Epithelial cell of esophagus (primary cell): ENCODE measurements around the gene LETMD1.

Experiments used
- DNase-seq: peaks from one replicate; pipeline ENCODE4 v3.0.0; 2010; ENCODE audit warnings: low read depth
- H3K4me3 ChIP-seq: 2 replicates; pipeline ENCODE4 v1.5.1; 2011; ENCODE audit warnings: mild to moderate bottlenecking, low read length, control low read depth
- CTCF ChIP-seq: IDR thresholded peaks from 2 replicates; pipeline ENCODE4 v1.5.1; 2011; ENCODE audit warnings: low read depth, mild to moderate bottlenecking, low read length, control low read depth, inconsistent platforms; ENCODE audit not compliant: insufficient read depth; ENCODE audit errors: missing control alignments

The LETMD1 gene

GRCh38 chr12:51047655-51048540, at the start of gene LETMD1:
TSS of gene LETMD1 (plus strand) at chr12:51048327. CDS start at chr12:51048357, 30 bp downstream.
- H3K4me3 ChIP-seq = peak within 1 kb of the TSS; percentile 91
- peak; percentile 80 for TF ChIP-seq CTCF

GRCh38 chr12:50999093-50999492, 49.0 kb upstream of the LETMD1 start:
- TF ChIP-seq CTCF = no peak
- no peak overlapping the region for H3K4me3 ChIP-seq
- DNase-seq = no peak

More at GRCh38 chr12:51047655-51048540, at the start of gene LETMD1:
- peak; percentile 100 for DNase-seq

GRCh38 chr12:51000245-51000644, 47.9 kb upstream of the LETMD1 start:
- TF ChIP-seq CTCF = no peak
- DNase-seq = peak; percentile 36

GRCh38 chr12:51001799-51002198, 46.3 kb upstream of the LETMD1 start:
- TF ChIP-seq CTCF = no peak
- no peak overlapping the region for H3K4me3 ChIP-seq
- DNase-seq = no peak

More at GRCh38 chr12:51000245-51000644, 47.9 kb upstream of the LETMD1 start:
- H3K4me3 ChIP-seq = no peak overlapping the region

GRCh38 chr12:51004504-51004903, 43.6 kb upstream of the LETMD1 start:
- no peak overlapping the region for H3K4me3 ChIP-seq
- no peak for TF ChIP-seq CTCF
- no peak for DNase-seq

GRCh38 chr12:51005030-51005429, 43.1 kb upstream of the LETMD1 start:
- no peak overlapping the region for H3K4me3 ChIP-seq

More at GRCh38 chr12:51005030-51005429, 43.1 kb upstream of the LETMD1 start:
- no peak for TF ChIP-seq CTCF
- no peak for DNase-seq
